ENCODE results near the gene RUNX2. TPM values are rescaled to one million over a fixed set of nuclear protein-coding genes. Genes with fewer than 3 reads are reported as not detected.

The RUNX2 gene
- polyA plus RNA-seq, 3 donors = 0.13 to 0.34 (median 0.31) TPM

- 94 to 98% (median 96%) methylated on average over 2 of the region's 2 CpGs for WGBS, 3 donors
- H3K27ac ChIP-seq (ENCODE audit: low read depth, low read length) = no peak overlapping the region
These were observed 165.6 kb downstream of the RUNX2 start for GRCh38 chr6:45493761-45494160.

DNA sequence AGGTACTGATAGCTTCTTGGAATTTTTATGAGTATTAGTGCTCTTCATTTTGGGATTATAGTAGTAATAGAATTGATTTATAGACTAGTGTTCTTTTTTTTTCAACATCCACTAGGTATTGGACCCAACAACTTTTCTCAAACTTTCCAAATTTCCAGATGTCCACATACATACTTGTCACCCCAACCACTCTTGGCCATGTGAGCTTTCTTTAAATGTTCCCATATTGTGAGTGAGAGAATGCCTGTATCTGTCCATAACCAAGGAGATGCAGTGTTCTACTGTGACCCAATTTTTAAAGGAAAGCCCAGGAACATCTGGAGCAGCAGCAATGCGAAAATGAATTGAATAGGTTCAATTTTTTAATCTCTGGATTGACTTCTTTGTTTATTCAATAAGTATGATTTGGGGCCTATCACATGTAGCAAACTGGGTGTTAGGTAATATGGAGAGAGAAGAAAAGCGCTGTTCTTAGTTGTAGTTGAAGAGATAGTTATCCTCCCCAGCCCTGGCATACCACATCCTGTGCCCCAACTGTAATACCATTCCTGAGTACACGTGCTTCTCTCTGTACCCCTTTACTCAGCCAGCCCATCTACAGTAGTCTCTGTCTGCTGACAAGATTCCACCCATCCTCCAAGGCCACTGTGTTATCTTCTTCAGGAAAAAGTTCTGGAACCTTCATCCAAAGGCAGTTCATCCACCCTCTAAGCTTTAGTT lies 166.4 kb downstream of the RUNX2 start:
- WGBS, 3 donors = 70 to 82% (median 73%) methylated on average over 3 of the region's 3 CpGs
- H3K27ac ChIP-seq (ENCODE audit: low read depth, low read length) = no peak overlapping the region

GRCh38 chr6:45495429-45496084 lies 167.4 kb downstream of the RUNX2 start:
- 44 to 66% (median 53%) methylated on average over 3 of the region's 3 CpGs for WGBS, 3 donors

GRCh38 chr6:45496085-45496433 lies 167.9 kb downstream of the RUNX2 start:
- WGBS, 3 donors = 53 to 86% (median 77%) methylated on average over 6 of the region's 6 CpGs

More at GRCh38 chr6:45495429-45496084, 167.4 kb downstream of the RUNX2 start:
- H3K27ac ChIP-seq (ENCODE audit: low read depth, low read length) = no peak overlapping the region

GRCh38 chr6:45498591-45498990 lies 170.5 kb downstream of the RUNX2 start:
- no peak overlapping the region for H3K27ac ChIP-seq (ENCODE audit: low read depth, low read length)
- 66 to 75% (median 72%) methylated on average over 1 of the region's 1 CpG for WGBS, 3 donors

More at GRCh38 chr6:45496085-45496433, 167.9 kb downstream of the RUNX2 start:
- no peak overlapping the region for H3K27ac ChIP-seq (ENCODE audit: low read depth, low read length)

DNA sequence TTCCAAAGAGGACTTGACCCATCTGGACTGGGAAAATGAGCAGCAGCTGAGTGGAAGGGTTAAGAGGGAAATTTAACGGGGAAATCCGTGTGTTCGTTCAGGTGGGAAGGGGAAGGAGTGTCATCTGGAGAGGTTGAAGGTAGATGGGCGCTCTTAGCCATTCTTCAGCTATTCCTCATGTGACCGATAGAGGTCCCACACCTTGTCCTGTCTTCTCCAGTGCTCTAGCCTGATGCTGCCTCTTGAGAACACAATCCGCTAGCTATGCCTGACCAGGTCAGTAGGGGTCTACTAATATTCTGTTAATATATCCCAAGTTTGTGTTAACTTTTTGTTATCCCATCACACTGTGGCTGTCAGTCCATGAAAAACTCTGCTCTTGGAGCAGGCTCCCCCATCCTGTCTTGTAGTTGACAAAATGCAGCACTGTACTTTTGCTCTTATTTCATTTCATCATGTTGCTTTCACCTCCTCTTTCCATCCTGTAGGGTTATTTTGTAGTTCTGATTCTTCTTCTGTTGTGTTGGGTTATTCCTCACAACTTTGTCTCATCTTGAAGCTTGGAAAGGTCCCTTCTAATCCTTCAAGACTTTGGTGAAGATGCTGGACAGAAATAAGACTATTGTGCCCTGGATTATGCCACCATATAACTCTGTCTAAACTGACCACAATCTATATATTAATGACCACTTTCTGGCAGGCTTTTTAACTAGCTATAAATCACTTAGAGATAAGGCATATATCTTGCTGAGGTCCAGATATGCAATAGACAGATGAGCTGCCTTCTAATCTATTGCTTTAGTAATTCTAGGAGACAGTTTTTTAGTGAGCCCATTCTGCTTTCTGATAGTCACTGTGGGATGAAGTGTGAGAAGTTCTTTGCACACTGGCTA lies 173.0 kb downstream of the RUNX2 start:
- WGBS, 3 donors = 69 to 94% (median 93%) methylated on average over 6 of the region's 6 CpGs
- H3K27ac ChIP-seq (ENCODE audit: low read depth, low read length) = no peak overlapping the region

DNA sequence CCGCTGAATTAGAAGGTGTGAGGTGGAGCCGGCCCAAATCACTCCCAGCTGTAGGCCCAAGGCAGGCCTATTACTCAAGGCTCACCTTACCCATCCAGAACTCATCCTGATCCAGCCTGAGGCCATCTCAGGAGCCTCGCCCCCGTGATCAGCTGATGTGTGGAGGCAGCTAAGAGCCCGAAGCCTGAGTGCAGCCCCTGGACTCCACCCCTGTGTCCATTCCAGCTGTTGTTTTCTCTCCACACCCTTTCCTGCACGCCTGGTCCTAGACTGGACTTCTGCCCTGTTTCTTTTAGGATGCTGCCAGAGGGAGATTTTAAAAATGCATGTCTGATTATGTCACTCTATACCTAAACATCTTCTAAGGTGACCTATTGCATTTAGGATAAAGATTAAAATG lies 174.3 kb downstream of the RUNX2 start:
- WGBS, 3 donors = 88 to 94% (median 90%) methylated on average over 6 of the region's 6 CpGs
- no peak overlapping the region for H3K27ac ChIP-seq (ENCODE audit: low read depth, low read length)

DNA sequence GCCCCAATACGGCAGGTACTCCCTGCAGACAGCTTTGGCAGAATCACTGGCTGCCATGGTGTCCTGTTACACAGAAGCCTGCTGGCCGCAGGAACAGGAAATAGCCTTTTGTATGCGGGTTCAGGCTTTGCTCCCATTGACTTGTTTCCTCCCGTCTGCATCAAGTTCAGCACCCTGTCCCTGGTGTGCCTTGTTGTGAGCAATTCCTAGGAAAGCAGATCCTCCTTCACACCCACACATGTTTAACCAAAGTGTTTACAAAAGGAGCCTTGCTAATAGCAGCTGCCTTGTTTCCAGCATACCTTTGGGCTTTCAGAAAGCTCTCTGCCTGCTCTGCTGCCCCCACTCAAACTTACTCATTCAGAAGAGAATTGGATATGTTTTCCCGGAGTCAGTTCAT lies 176.8 kb downstream of the RUNX2 start:
- no peak overlapping the region for H3K27ac ChIP-seq (ENCODE audit: low read depth, low read length)
- 37 to 49% (median 43%) methylated on average over 5 of the region's 5 CpGs for WGBS, 3 donors

DNA sequence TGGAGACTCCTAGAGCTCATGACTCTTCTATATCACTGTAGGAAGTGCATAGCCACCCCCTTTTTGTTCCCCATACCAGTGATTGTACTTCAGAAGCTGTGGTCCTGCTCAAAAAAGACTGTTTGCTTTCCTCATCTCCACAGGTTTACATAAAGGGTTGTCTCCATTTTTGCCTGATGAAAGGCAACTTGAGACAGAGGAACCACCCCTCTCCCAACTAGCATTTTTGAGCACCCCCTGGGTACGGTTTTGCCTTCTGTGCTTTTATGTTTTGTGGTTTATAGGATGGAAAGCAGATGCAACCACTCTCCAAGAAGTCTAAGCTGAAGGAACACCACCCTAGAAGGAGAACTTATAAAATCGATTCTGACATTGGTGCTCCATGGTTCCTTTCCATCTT lies 177.3 kb downstream of the RUNX2 start:
- H3K27ac ChIP-seq (ENCODE audit: low read depth, low read length) = no peak overlapping the region
- 75 to 79% (median 75%) methylated on average over 2 of the region's 2 CpGs for WGBS, 3 donors

DNA sequence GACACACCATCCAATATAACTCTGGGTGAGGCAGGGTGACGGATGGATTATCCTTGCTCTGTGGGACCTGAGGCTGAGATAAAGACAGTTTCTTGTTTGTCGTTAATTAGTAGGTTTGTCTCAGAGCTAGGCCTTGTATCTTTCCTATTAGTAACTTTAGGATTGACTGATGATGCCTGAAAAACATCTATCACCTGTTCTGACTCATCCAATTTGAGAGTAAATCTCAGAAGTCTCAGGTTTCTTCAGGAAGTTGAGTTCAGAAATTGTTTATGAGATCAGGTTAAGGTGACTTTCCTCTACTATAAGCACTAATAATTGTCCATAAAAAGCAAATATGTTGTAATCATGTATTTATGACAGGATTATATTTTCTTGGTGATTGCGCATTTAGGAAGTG lies 179.1 kb downstream of the RUNX2 start:
- 92 to 94% (median 93%) methylated on average over 3 of the region's 3 CpGs for WGBS, 3 donors
- H3K27ac ChIP-seq (ENCODE audit: low read depth, low read length) = no peak overlapping the region

- 86 to 95% (median 88%) methylated on average over 4 of the region's 4 CpGs for WGBS, 3 donors
These were observed 181.3 kb downstream of the RUNX2 start for GRCh38 chr6:45509426-45509825.

DNA sequence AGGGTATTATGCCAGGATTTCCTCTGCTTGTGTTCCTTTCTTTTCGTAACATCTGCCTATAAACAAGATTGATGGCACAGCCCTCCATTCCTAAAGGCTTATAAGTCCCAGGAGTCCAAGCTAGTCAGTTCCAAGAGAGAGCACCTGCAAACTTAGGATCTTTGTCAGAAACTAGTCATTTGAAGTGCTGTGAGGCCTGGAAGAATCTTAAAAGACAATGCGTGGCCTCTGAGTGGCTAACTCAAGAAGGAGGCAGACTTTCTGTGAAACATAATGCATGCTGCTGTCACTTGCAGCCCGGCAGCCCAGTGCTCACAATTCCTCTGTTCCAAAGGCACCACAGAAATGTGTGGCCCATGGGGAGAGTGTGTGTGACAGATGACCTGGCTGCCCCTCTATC lies 184.6 kb downstream of the RUNX2 start:
- WGBS, 3 donors = 86 to 92% (median 87%) methylated on average over 3 of the region's 3 CpGs
- H3K27ac ChIP-seq (ENCODE audit: low read depth, low read length) = no peak overlapping the region

More at GRCh38 chr6:45509426-45509825, 181.3 kb downstream of the RUNX2 start:
- H3K27ac ChIP-seq (ENCODE audit: low read depth, low read length) = no peak overlapping the region

DNA sequence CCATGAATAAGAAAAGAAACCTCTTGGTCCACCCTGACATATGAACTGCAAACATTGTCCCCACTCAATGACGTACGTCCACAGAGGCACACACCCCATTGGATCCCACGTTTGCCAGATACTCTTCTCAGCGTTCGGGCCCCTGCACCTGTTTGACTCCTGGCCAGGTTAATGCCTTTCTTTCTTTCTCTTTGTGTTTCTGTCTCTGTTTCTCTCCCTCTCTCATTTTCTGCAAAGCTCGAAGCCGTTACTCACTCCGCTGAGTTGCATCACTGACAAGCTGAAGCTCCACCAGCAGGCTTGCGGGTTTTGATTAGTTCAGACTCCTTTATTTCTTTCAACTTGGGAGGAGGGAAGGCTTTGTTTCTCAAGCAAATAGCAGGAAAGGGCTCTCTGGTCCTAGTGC lies 185.1 kb downstream of the RUNX2 start:
- 82 to 90% (median 87%) methylated on average over 9 of the region's 9 CpGs for WGBS, 3 donors
- no peak overlapping the region for H3K27ac ChIP-seq (ENCODE audit: low read depth, low read length)

DNA sequence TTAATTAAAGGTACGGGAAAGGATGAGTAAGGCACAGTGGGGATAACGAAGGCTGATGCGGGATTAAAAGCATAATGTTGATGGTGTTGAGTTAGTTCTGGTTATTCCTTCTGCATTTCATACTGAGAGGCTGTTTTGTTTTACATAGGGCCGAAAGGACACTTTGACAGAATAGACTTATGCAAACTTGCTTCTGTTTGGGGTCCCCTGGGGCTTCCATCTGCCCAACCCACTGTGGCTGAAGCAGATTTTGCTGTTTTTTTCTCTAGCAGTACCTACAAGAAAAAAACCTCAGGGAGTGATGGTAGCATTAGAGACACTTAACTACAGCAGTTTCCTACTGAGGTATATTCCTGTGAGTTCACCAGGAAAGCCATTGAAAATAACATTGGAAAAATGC lies 185.7 kb downstream of the RUNX2 start:
- no peak overlapping the region for H3K27ac ChIP-seq (ENCODE audit: low read depth, low read length)
- 89 to 95% (median 93%) methylated on average over 4 of the region's 4 CpGs for WGBS, 3 donors

- H3K27ac ChIP-seq (ENCODE audit: low read depth, low read length) = no peak overlapping the region
These were observed 186.5 kb downstream of the RUNX2 start for GRCh38 chr6:45514454-45515230.

DNA sequence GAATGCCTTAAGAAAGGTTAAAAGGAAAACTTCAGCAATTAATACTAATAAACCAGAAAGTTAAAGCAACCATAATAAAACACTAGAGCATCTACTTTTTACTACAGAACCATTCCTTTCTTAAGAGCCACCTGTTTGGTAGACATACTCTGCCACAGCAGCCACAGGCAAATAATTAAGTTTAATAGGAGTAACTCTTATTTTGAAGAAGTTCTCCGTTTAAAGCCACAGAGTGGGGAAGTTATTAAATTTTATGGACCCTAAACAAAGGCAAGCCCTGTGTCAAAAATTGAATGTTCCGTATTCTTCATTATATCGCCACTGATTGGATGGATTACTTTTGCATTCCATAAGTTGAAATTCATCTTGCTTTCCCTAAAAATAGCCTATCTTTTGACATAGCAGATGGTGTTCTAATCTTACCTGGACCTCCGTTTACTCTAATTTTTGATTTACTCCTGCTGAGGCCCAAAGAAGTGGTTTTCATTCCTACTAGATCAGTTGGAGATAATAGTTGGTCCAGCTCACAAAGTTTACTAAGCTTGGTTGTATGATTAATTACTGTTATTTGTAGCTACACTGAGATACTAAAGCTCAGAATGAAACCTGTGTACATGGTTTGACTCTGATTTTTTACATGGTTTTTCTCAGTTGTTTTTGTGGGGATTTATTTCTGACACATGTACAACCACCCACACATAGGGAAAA lies 190.0 kb downstream of the RUNX2 start:
- WGBS, 3 donors = 68 to 75% (median 70%) methylated on average over 4 of the region's 4 CpGs
- H3K27ac ChIP-seq (ENCODE audit: low read depth, low read length) = no peak overlapping the region

More at GRCh38 chr6:45514454-45515230, 186.5 kb downstream of the RUNX2 start:
- 83 to 90% (median 87%) methylated on average over 5 of the region's 5 CpGs for WGBS, 3 donors

GRCh38 chr6:45521226-45521625 lies 193.1 kb downstream of the RUNX2 start:
- H3K27ac ChIP-seq (ENCODE audit: low read depth, low read length) = no peak overlapping the region

- WGBS, 3 donors = 88 to 94% (median 92%) methylated on average over 4 of the region's 4 CpGs
- no peak overlapping the region for H3K27ac ChIP-seq (ENCODE audit: low read depth, low read length)
These were observed 194.4 kb downstream of the RUNX2 start for GRCh38 chr6:45522486-45522885.

Measured in adipose tissue (tissue), 3 donors.